GM11168 (cell line): ENCODE data around the gene NRXN3.

Experiments used
- in situ Hi-C: fragments of 300-500 bp; cut with MboI; formaldehyde crosslinking; loops from one replicate; pipeline ENCODE4 v1.12.0; 2022; ENCODE audit warnings: low sequenced_read_pairs; ENCODE audit not compliant: unreplicated experiment

The NRXN3 gene

DNA sequence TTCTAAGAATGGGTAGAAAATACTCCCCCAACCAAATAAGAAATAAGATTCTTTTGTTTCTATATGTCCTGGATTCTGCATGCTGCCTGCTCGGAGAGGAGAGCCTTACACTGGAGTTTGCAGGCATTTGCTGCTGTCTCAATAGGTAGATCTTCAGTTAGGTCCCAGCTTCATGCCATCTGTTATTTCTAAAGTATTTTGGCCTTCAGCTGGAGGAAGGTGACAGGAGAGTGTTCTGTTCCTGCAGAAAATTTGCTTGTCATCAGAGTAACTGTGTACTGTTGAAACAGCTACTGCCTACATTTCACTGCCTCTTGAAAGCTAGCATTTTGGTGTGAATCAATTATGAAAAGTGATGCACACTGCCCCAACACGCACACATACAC lies 966.9 kb downstream of the NRXN3 start:
- in situ Hi-C loops, result no loop called here

DNA sequence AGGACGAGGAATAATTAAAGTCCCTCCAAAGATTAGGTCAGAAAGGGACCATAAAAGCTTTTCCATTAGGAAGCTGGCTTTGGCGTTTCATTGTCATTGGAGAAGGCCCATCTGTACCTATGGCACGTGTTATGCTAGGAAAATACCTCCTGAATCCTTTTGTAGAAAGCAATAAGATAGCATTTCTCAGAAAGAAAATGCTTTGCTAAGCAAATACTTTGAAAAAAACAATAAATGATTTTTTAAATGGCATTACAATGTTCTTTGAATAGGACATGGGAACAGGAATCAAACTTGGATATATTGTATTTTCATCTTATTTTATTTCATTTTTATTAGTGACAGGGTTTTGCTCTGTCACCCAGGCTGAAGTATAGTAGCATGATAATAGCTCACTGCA lies 967.7 kb downstream of the NRXN3 start:
- in situ Hi-C loops, result no loop called here

DNA sequence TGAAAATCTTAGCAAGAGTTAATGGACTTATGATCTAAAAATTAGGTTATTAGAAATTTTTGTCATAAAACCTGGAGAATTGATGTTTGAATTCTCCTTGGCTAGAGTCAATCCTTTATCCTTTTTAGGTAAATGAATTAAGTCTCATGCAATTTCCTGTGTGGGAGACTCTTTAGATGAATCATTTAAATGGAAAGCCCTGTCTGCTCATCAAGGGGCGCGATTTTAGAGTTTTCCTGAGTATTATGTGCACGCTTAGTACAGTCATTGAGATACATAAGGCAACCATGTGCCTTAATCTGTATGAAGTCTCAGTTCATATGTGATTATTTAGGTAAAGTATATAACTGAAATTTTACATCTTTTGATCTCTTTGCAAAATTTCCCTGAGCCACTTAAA lies 974.7 kb downstream of the NRXN3 start:
- in situ Hi-C loops, result no loop called here

DNA sequence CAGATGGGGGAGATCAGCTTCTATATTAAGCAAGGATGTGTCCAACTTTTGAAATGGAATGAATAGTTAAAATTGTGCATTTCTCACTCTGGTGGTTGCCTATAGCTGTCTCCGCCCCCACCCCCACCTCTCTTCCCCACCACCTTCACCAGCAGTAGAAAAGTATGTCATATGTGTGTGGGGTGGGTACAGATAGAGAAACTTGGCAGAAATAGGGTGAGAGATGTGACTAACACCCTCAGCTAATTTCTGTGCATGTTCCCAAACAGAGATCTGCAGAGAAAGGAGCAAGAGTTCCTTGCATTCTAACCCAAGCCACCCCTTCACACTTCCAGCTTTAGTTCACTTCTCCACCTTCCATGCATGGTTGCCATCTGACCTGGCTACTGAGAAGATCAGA lies 980.1 kb downstream of the NRXN3 start:
- in situ Hi-C loops, result no loop called here

DNA sequence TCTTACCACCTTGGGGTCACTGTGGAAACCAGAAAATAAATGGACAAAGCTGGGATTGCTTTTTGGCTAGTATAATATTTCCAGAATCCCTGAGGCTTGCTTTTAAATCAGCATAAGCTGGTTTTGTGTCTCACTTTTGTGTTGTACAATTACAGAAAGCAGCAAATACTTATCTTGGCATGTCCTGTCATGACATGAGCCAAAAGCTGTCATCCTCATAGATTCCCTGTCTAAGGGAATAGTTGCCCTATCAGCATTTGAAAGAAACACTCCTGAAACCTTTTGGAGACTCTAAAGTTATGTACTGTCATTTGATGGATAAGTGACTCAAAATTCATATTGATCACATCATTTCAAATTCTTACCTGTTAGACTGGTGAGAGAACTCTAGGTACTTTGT lies 987.2 kb downstream of the NRXN3 start:
- in situ Hi-C loops, result no loop called here

DNA sequence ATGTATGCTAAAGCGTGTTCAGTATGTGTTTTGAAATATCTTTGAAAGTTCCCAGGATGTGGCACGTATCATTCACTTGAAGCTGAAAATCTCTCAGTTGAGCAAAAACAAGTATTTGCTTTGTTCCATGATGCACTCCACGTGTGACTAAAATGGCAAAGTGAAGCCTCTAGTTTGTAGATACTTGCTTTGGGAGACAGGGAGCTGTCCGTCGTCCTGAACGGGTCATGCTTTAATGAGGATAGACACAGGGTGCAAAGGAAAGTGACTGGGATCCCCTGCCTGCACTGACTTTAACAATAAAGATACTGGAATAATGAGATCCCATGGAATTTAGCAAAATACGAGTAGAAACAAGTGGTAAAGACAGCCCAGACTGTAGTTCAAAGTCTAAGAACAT lies 991.4 kb downstream of the NRXN3 start:
- in situ Hi-C loops, result no loop called here

DNA sequence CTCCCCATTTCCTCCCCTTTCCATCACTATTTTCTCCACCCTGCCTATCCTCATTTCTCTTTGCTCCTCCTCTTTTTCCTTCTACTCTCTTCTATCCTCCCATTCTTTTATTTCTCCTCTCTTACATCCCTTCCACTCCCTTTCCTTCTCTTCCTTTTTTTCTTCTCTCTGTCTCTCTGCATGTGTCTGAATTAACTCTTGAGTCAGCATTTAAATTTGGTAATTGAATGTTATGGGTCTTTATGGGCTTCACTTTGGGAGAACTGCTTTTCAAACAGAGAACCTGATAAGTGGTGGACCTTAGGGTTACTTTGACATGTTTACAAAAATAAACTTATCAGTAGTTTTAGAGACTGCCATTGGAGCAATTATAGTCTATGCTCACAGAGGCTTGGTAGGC lies 992.7 kb downstream of the NRXN3 start:
- in situ Hi-C loops, result no loop called here

DNA sequence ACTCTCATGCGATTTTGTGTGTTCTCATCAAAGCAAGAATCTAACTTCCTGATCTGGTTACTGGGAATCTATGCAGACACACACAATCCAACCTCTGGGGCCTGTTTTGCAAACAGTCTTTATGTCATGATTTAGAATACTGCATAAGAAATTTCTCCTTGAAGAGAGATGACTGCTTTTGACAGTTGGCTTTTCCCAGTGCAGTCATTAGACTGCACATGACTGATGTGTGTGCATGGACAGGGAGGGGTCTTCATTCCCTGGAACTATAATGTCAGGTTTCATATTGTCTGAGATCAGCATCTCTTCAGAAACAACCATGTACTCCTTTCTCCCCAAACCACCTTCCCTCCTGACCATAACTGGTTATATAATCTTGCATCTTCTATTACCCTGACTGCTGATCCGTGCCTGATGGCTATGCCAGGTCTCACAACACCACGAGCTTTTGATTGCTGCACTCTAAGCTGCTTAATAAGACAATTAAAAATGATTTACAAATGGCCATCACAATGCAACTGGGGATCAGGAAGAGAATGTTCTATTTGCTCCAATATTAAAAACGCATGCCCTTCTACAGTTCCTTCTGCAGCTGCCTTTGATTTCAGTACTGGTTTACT lies 995.4 kb downstream of the NRXN3 start:
- in situ Hi-C loops, result no loop called here

DNA sequence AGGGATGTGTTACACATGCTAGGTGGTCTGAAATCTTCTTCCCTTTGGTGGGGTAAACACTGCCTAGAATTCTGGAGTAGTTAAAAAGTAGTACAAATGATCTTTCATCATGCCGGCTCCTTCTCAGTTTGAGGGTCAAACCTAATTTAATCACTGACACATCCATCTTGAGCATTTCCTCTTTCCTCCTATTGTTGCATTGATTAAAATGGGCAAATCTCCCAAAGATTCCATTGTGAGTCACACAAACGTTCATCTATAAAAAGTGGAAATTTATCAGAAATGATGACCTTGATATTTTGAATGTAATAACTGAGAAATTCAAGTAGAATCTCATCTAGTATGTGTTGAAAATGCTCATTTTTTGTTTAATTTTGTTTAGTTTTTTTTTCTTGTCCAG lies 996.0 kb downstream of the NRXN3 start:
- in situ Hi-C loops, result no loop called here

DNA sequence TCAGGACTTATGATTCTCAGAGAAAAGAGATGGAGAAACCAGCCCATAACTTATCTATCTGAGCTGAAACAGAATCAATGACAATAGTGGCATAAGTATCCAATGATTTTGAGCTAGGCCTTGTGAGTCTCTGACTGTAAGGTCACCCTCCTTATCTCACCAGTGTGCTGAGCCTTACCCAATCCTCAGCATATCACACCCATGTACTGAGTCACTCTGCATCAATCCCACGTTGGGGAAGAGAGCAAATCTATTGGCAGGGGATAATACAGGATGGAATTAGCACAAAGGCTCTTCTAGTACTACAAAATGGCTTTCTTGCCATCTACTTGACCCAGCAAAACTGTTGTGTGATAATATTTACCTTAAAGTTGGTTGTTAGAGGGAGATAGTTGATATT lies 997.8 kb downstream of the NRXN3 start:
- in situ Hi-C loops, result no loop called here

DNA sequence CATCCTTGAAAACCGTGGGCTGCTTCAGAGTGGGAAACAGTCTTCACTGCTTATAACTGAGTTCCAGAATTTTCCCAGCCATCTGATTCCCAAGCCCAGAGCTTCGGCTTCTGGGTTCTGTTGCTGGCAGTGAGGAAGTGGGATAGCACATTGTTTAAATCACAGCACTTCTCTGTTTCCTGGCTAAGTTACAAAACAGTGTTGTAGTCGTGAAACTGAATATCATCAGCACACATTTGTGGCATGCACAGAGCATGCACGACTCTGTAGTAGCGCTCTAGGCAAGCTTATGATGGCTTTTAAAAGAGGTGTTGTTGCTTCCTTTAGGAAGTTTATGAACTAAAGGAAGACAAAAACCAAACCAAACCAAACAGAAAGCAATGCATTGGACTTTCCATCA lies 1005.5 kb downstream of the NRXN3 start:
- in situ Hi-C loops, result no loop called here

DNA sequence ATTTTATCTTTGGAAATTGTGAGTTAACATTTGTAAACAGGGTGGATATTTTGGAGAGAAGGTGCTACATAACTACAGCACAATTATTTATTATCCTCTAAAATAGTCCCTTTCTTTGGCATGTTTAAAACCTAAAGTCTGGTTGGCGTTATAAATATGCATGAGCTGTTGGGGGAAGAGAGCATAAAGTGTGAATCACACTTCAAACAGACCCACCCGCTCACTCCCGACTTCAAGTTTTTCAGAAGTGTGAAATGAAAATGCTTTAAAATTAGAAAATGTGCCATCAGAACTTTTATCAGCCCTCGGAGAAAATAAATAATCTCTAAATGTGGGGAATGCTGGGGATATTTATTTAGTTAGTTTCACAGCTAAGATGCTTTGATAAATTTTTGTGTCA lies 1006.9 kb downstream of the NRXN3 start:
- in situ Hi-C loops, result no loop called here

DNA sequence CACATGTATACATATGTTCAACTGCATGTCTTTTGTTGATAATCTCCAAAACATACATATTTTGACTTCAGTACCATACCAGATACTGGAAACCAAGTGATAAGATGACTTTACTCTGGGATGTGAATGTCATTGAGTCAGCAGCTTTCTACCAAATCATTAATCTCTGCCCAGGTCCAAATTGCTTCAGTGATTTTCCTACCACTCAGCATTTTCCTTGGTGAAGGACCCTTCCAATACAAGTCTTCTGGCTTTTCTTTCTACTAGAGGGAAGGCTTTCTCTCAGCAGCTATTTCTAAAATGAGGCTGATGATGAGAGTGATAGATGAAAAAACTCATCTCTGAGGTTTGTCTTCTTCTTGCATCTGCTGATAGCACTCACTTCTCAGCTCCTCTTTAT lies 1008.5 kb downstream of the NRXN3 start:
- in situ Hi-C loops, result no loop called here

DNA sequence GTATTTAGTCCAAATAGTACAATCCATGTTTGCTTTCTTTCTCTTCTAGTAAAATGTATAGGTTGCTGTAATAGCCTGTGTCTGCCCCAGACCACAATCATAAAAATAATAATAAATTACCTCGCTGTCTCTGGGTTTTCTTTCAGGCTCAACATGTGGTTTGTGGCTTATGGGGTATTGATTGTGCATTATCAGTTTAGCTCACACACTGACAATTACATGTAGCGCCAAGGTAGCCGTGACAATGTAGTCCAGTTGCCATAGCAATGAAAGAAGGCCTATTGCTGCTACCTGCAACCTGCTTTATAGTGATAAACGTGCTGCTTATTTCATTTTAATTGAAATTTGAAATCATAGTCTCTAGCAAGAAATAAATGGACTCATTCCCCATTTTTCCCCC lies 1009.8 kb downstream of the NRXN3 start:
- in situ Hi-C loops, result no loop called here

DNA sequence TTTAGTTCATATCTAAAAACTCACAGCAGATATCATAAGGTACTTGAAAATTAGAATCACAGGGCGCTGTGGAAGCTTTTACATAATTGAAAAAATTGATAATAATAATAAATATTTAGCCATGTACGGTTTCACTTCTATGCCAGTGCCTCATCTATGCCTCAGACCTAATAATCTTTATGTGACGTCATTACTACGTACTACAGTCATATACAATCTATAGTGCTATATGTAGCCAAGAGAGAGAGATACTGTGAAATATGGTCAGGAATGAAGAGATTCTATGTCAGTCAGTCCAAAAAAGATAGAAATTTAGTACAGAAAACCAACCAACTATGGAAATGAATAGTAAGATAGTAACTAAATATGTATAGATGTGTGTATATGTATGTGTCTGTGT lies 1010.5 kb downstream of the NRXN3 start:
- in situ Hi-C loops, result no loop called here

DNA sequence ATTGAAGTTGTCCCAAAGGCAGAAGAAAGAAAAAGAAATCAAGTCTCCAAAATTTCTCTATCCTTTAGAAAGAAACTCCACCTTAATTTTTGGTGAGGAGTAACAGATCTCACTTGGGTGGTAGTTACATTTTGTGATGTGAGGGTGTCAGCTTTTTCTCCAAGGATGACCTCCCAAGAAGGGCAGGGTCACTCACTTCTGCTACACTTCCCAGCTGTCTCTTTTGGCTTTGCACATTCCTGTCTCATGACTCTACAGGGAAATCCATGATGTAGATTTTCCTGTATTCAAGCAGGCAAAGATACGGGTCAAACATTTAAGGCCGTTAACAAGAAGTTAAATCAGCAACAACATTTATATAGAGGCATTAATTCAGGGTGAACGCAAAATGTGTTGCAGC lies 1016.4 kb downstream of the NRXN3 start:
- in situ Hi-C loops, result no loop called here

DNA sequence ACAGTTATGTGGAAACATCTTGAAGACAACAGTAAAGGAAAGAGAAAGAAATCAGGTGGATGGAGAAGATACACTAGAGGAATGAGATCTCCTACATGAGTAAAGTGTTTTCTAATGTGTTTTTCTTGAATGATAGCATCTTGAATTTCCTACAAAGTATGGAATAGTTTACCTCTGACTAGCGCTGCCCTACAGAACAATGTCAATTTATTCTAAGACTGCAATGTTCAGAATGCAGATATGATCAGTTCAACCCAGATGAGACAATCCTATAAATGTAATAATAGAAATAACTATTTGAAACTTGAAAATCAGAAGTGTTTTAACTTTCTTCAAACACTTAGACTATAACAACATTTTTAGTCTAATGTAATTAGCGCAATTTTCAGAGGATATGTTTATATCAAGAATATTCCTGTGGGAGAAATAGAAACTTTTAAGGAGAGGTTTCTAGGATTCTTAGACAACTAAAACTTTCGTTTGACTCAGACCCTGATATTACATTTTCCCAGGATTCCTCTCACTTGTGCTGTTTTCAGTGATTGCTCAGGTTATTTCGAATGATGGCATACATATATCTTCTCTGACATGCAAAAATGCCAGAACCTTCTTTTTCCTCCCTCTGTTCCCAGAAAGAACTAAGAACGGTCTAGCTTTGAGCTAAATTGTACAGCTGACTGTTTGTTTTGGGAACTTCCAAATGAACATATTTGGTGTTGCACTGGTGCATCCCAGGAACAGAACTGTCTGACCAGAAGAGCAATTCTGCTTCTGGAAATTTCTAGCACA lies 1023.7 kb downstream of the NRXN3 start:
- in situ Hi-C loops, result no loop called here

DNA sequence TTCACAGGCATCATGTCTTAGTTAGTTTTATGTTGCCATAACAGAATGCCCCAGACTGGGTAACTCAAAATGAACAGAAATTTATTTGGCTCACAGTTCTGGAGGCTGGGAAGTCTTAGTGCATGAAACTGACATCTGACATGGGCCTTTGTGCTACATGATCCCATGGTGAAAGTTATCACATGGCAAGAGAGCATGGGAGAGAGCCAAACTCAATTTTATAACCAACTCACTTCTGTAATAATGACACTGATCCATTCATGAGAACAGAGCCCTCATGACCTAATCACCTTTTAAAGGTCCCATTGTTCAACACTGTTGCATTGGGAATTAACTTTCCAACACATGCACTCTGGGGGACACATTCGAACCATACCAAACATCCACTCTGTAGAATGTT lies 1026.0 kb downstream of the NRXN3 start:
- in situ Hi-C loops, result no loop called here

DNA sequence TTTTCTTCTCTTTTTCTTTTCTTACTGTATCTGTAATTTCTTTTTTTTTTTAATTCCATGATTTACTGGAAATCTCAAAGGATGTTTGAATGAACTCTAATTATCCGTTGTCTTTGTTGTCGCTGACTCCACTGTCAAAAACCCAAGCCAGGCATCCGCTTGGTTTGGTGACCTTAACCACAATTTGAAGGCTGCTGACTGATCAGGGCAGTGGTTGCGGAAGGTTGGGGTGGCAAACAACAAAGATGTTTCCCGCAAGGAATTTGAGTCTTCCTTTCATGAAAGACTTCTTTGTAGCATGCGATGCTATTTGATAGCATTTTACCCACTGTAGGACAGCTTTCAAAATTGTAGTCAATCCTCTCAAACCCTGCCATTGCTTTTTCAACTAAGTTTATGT lies 1027.3 kb downstream of the NRXN3 start:
- in situ Hi-C loops, result no loop called here

DNA sequence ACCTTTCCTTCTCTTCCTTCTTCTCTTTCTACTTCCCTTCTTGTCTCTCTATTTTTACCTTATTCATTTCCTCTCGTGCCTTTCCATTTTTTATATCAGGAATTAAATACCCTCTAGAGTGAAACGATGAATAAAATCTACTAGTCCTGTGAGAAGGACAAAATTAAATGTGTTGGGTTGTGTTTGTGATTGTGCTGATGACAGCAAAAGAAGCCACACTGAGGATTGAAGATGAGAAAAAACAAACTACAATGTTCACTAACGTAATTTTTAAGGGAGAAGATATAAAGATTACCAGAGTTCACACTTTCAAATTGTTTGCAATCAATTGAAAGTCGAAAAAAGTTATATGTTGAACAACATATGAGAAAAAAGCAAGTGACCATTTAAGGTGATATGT lies 1029.0 kb downstream of the NRXN3 start:
- in situ Hi-C loops, result no loop called here

DNA sequence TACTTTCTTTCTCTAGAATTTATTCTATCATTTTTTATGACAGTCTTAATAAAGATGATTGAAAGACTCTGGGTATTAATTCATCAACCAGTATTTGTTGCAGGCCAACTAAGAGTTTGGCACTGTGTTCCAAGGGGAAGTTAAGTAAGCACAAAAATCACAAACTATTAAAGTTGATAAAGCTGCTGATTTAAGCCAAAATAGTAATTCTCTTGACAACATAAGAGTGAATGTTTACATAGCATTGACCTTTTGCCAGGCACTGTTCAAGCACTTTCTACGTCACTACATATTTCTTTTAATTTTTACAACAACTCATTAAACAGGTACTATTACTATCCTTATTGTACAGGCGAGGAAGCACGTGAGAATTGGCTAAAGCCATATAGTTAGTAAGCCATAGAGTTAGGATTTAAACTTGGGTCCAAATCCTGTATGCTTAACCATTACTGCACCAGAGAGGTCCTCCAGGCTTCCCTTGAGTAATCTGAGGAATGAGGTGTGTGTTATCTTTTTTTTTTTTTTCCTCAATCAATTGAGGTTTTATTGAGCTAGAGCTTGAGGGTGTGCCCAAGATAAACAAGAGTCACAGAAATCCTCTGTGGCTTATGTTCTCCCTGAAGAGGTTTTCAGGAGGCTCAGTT lies 1031.5 kb downstream of the NRXN3 start:
- in situ Hi-C loops, result no loop called here

DNA sequence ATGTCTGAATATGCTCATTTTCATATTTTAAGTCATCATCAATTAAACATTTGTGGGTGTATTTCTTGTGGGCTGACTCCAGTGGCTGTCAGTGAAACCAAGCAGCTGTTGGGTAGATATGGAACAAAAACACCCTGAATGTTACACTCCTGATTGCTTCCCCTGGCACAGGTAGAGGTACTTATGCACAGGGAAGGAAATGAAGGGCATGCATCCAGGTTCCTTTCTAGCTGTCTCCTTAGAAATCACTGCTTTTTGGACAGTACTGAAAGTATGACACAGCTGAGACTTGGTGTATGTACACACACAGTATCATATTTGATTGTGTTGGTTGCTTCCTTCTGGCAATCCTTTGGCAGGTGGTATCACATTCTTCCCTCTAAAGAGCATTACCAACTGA lies 1034.4 kb downstream of the NRXN3 start:
- in situ Hi-C loops, result no loop called here
